ENCODE measurements around the gene ELMOD3.
"Not testable (repeated sequence)": the region's sequence is repeated elsewhere in the genome, so short reads cannot be mapped to it uniquely, and the experiment has no call there.

The ELMOD3 gene

GRCh38 chr2:85354286-85355072, at the start of gene ELMOD3, which contains the start of gene RETSAT:
Gene ELMOD3 (plus strand): TSS chr2:85354769. CDS start chr2:85357199, 2,430 bp downstream.
Gene RETSAT (minus strand): TSS chr2:85354528. CDS start chr2:85354507, 21 bp downstream.
- FAIRE-seq = peak; percentile 95

DNA sequence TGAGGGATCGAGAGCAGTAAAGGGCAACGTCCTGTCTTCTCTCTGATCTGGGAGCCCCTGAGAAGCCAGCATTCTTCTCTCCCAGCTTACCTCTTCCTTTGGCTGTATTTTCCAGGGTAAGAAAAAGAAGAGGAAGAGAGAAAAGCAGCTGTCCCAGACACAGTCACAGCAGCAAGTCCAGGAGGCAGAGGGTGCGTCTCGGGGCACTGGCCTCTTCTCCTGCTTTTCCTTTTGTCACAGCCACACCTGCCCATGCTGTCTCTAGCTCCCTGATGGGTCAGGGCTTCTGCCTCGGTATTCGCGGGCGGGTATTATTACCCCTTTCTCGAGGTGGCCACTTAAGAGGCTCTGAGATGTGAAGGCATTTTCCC, 47.1 kb upstream of the ELMOD3 start:
- FAIRE-seq = no peak

- FAIRE-seq = no peak
Measured at GRCh38 chr2:85308201-85308600, 46.4 kb upstream of the ELMOD3 start.

DNA sequence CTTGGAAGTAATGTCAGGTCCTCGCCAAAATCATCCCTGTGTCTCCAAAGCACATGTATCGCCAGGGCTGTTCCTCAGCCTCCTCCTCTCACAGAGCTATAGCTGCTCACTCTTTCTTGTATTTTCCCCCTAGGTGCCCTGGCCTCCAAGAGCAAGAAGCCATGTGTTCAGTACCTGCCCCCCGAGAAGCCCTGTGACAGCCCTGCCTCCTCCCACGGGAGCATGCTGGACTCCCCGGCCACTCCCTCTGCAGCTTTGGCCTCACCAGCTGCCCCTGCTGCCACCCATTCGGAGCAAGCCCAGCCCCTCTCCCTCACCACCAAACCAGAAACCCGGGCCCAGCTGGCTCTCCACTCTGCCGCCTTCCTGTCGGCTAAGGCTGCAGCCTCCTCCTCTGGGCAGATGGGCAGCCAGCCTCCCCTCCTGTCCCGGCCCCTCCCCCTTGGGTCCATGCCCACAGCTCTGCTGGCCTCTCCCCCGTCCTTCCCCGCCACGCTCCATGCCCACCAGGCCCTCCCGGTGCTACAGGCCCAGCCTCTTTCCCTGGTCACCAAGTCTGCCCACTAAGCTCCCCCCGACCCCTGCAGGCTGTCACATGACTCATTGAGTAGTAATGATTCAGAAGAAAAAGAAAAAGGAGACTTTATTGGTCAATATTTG, 45.5 kb upstream of the ELMOD3 start:
- FAIRE-seq = no peak

- FAIRE-seq = no peak
Measured at GRCh38 chr2:85309699-85310321, 44.8 kb upstream of the ELMOD3 start.

GRCh38 chr2:85310330-85310729, 44.2 kb upstream of the ELMOD3 start:
- FAIRE-seq = no peak

DNA sequence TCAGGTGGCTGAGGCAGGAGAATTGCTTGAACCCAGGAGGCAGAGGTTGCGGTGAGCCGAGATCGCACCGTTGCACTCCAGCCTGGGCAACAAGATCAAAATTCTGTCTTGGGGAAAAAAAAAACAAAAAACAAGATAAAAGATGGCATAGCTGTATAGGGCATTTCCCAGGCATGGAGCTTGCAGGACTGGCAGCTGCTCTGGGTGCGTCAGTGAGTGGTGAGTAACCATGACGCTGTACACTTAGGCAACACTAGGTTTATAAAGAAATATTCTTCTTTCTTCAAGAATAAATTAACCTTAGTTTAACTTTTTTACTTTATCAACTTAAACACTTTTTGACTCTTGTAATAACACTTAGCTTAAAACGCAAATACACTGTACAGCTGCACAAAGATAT, 42.2 kb upstream of the ELMOD3 start:
- no peak for FAIRE-seq

DNA sequence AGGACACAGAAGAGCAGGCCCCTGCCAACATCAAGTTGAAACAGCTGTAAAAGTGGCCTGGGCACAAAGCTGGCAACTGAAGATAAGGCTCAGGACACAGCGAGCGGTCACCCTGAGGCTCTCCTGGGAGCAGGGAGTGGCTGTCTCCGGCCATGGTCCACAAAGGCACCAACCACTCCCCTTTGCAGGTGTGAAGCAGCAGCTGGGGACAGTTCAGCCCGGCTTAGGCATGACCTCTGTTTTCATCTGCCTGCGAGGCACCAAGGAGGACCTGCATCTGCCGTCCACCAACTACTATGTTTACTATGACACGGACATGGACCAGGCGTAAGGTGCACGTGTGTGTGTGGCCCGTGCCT, 39.7 kb upstream of the ELMOD3 start:
- FAIRE-seq = no peak

GRCh38 chr2:85315921-85316320, 38.6 kb upstream of the ELMOD3 start:
- FAIRE-seq = not testable (repeated sequence)

DNA sequence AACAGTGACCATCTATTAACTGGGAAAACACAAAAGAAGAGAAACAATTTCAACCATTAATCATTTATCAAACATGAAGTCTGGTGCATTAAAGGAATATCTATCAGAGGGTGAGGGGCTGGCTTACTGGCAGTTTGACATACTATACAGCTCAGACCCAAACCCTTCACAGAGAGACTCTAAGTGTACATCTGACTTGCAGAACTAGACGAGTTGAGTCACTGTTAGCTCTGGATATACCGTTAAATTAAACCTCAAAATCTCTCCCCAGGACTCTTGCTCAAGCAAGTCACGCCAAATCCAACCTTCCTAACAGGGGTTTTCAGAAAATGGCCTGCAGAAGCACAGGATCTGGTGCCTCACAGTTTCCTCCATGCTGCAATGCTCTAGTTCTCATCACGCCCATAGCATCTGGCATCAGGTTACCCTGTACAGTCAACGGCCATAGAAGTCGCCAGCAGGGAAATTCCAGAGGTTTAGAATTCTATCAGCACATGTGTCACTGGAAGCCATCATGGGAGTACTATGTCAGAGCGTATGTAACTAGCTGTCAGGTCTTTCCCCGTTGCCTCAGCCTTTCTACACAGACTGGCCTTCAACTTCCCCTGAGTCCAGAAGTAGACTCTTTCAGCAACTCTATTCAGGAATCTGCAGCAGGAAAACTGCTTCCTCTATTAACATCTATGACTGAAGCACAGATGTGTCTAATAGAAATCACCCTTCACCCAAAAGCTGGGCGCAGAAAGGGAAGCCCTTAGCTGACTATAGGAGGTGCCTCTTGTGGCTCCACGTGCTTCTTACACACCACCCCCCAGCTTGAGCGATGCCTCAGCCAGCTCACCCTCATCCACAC, 36.1 kb upstream of the ELMOD3 start:
- no peak for FAIRE-seq

DNA sequence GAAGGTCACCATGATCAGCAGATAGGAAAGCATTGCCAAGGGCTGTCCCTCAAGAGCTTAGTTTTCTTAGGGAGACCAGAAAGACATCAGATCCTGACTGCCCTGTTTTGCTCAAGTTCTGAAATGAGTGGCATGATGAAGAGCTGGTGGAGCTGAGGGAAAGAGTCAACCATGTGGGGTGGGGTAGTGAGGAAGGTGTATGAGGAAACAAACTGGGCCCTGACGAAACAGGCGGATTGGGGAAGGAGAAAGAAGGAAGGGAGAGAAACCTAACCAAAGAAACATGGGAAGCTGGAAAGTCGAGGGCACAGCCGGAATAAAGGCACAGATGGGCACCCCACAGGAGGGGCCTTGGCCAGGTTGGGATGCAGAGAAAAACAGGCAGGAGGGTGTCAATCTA, 34.8 kb upstream of the ELMOD3 start:
- FAIRE-seq = no peak

DNA sequence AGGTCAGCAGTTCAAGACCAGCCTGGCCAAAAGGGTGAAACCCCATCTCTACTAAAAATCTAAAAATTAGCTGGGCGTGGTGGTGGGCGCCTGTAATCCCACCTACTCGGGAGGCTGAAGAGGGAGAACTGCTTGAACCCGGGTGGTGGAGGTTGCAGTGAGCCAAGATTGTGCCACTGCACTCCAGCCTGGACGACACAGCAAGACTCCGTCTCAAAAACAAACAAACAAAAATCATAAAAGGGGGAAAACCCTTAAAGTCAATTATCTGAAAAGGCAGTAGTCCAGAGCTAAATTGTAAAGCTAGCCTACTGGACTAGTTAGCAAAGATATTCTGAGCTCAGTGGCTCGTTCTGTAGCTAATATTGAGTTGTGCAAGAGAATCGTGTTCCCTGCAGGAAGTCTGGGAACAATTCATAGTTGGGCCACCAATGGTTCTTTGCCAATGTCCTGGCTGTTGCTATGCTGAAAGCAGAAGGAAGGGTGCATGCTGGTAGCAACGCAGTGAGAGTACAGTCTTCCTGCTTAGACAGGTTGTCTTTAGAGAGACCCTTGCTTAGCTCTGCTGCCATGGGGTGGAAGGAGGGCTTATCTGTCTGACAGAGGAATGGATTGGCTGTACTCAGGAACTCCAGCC, 31.1 kb upstream of the ELMOD3 start:
- FAIRE-seq = no peak

DNA sequence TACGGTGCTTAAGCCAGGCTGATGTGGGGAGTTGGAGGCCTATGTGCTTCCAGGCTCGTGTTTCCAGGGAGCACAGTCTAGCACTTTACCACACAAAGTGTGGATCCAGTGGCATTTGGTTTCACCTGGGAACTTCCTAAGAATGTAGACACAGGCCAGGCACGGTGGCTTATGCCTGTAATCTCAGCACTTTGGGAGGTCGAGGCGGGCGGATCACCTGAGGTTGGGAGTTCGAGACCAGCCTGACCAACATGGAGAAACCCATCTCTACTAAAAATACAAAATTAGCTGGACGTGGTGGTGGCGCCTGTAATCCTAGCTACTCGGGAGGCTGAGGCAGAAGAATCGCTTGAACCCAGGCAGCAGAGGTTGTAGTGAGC, 30.6 kb upstream of the ELMOD3 start:
- not testable (repeated sequence) for FAIRE-seq

GRCh38 chr2:85324639-85325465, 29.7 kb upstream of the ELMOD3 start:
- no peak for FAIRE-seq

GRCh38 chr2:85325466-85325811, 29.1 kb upstream of the ELMOD3 start:
- FAIRE-seq = no peak

GRCh38 chr2:85326406-85327159, 28.0 kb upstream of the ELMOD3 start:
- no peak for FAIRE-seq

DNA sequence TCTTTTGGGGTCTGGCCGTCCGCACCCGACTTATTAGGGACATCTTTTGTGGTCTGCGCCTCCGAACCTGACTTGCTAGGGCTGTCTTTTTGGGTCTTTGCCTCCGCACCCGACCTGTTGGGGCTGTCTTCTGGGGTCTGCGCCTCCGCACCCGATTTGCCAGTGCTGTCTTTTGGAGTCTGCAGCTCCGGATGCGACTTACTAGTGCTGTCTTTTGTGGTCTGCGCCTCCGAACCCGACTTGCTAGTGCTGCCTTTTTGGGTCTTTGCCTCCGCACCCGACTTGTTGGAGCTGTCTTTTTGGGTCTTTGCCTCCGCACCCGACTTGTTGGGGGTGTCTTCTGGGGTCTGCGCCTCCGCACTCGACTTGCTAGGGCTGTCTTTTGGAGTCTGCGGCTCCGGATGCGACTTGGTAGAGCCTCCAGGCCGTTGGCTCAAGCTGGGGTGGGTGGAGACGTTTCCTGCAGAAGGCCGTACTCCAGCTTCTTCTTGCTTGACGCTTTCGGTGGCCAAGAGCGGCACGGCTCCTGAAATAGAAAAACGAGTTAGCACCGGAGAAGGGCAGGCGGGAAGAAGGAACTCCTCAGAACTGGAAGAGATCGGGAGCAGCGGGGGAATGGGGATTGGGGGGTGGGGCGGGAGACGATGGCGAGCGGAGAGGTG, 27.3 kb upstream of the ELMOD3 start:
- FAIRE-seq = no peak

DNA sequence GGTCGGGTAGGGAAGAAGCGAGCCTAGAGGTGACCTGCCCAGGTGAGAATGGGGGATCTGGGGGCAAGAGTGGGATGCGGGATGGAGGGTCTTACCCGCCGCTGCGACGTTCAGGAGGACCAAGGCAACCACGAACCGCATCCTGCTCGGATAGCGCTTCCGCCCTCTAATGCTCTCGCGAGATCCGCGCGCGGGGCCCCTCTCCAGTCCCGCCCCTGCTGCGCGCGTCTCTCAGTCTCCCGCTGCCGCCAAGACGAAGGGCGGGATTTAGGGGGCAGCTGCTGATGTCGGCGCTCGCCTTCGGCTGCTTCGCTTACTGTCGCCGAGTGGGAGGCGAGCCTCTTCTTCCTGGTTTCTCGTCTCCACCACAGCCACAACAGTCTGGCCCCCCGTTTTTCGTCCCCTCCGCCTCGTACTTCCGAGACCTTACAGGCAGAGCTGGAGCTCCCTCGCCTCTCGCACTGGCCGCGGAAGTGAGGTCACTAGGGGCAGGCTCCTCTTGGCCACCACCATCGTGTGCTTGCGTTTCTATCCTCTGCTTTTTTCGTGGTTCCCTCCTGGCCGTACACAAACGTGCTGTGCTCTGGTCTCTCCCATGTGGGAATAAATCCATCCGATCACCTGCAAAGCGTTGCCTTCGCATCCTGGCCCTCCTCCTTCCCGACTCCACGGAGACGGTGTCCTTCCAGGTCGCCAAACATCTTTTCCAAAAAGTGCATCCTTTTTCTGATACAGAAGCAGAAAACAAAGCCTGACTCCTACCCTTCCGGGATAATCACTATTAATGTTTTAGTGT, 26.5 kb upstream of the ELMOD3 start, which contains the start of gene TGOLN2:
TSS of gene TGOLN2 (minus strand) at position 168 of the 796 bp plus-strand sequence. CDS start at position 141, 27 bp downstream.
- no peak for FAIRE-seq

DNA sequence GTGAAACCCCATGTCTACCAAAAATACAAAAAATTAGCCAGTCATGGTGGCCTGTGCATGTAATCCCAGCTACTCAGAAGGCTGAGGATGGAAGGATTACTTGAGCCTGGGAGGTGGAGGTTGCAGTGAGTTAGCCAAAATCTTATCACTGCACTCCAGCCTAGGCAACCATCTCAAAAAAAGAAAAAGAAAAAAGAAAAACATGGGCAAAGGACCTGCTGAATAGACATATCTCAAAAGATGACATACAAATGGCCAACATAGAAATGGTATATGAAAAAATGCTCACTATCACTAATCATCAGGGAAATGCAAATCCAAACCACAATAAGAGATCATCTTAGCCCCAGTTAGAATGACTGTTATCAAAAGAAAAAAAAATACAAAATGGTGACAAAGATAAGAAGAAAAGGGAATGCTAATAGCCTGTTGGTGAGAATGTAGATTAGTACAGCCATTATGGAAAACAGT, 25.4 kb upstream of the ELMOD3 start:
- FAIRE-seq = no peak
